HG03045 (cell line): Measurements from ENCODE around the gene RAET1E.
A peak's percentile ranks its signal among the peaks of the same experiment; 100 is the strongest.
"Not testable (repeated sequence)": the region's sequence is repeated elsewhere in the genome, so short reads cannot be mapped to it uniquely, and the experiment has no call there.

ENCODE experiments used
- ATAC-seq: cut with Tn5 transposase; IDR thresholded peaks from one replicate; pipeline ENCODE4 v1.9.1; 2021; ENCODE audit warnings: mild to moderate bottlenecking, moderate library complexity; ENCODE audit not compliant: unreplicated experiment

The RAET1E gene

DNA sequence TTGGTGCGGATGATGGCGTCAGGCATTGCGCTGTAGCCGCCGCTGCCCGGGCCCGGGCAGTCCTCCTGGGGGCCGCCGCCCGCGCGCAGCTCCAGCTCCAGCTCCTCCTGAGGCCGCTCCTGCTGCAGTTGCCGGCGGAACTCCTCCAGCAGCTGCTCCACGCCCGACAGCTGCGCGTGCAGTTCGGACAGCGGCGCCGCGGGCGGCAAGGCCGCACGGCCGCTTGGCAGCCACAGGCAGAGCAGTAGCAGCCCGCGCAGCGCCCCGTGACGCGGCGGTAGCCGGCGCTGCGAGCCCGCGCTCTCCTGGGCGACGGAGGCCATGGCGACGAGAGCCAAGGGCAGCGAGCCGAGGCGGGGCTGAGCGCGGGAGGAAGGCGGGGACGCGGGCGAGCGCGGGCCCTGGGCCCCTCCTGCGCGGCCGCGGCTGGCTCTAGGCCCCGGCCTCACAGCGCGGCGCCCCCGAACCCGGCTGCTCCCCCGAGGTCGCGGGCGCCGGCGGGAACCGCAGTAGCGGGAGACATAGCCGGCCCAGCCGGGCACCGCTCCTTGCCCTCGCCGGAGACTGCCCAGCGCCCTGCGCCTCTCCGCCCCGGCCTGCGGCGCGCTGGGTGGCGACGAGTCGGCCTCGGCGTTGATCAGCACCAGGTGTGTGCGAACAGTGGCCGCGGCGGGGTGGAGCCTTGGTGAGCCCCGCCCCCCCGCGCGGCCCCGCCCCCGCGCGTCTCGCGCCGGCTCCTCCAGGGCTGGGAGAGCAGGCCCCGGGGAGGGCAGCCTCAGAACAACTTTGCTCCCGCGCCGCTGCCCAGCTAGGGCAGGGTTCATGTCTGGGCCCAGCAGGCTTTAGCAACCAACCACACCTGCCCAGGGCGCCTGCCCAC is 34.0 kb downstream of the RAET1E start, which contains the start of gene LRP11:
Gene LRP11, minus strand, starts transcription at position 662 of the 880 bp plus-strand sequence. Its CDS starts 339 bp downstream, at position 323.
- ATAC-seq = peak; percentile 84

DNA sequence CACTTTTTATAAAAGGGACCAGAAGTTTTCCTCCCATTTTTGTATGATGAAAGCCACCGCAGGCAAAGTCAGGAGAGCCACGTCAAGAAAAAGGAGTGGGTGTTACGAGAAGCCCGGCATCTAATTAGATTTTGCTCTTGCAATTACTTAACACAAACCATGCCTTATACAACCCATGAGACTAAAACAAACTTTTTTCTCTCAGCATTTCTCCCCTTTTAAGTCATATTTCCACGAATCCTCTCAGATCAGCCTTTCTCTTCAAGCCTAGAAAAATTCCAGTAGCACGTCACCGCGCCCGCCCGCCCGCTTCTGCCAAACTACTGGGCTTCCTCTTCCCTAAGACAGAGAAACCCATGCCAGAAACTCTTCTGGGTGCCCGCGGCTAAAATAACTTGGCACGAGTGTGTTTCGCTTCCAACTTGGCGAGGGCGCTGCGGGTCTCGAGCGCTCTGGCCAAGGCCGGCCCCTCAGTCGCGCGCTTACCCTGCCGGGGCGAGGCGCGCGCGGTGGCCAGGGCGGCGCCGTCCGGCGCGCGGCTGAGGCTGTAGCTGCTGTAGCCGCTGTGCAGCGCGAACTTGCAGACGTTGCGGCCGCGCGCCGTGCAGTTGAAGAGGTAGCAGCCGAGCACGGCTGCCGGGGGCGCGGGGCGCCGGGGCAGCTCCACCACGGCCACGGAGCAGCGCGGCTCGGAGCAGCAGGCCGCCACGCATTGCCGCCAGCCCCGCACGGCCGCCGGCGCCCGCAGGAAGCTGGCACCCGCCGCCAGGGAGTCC is 34.8 kb downstream of the RAET1E start:
- ATAC-seq = peak; percentile 31

DNA sequence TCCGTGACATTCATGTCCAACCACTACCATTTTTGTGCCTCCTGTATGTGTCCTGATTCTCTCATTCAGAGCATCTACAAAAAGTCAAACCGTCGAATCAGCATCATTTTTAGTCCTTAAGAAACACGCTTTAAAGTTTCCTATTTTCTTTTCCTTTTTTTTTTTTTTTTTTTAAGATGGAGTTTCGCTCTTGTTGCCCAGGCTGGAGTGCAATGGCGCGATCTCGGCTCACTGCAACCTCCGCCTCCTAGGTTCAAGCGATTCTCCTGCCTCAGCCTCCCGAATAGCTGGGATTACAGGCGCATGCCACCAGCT is 35.5 kb downstream of the RAET1E start:
- not testable (repeated sequence) for ATAC-seq

DNA sequence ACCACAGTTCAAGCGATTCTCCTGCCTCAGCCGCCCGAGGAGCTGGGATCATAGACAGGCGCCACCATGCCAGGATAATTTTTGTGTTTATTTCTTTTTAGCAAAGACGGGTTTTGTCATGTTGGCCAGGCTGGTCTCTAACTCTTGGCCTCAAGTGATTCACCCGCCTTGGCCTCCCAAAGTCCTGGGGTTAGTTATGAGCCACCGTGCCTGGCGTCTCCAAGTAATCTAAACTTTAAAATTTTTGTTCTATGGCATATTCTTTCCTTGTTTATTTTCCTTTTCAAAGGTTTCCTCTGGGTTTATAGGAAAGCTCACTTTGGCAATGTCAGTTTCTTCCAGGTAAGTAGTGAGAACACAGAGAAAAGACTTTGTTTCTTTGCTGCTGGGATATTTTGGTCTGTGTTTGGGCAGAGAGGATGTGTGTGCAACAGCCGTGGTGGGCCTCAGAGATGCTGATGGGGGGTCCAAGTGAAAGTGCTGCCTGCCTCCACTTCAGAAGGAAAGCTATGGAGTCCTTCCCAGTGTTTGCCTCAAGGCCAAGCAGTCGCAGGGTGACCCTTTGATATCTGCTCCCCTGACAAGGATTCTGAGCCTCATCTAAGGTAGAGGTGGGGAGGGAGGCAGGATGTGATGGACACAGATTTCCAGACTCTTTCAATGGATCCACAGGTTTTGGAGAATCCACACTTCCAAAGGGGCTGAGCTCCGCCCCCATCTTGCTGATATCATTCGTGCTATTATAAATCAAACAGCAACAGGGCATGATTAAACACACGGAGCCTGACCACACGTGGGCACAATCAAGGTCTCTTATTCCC is 36.1 kb downstream of the RAET1E start:
- no peak for ATAC-seq

DNA sequence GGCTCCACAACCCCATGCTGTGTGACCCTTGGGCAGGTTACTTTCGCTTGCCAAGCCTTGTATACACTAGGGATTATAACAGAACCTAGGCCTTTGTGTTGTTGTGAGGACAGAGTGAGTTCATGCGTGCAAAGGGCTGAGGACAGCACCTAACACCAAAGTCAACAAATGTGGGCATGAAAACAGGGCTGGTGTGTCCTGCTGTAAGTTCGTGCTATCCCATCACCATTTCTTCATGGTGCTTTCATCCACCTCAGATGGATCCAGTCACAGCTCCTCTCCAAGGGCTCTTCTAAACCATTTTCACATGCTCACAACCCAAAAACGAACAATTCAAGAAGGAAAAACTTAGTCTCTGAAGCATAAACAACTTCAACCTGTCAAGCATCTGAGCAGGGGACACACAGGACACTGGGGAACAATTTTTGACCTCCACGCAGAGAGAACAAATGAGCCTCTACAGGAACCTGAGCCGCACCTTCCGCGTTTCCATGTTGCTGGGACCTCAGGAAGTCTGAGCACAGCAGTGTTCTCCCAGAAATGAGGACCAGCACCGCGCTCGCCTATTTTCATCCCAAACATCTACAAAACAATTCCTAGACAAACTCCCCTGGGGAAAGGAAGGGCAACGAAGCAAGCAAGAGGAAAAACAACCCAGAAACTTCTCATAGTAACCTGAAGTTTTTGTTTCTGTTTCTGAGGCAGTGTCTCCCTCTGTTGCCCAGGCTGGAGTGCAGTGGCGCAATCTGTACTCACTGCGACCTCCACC is 36.9 kb downstream of the RAET1E start:
- no peak for ATAC-seq

DNA sequence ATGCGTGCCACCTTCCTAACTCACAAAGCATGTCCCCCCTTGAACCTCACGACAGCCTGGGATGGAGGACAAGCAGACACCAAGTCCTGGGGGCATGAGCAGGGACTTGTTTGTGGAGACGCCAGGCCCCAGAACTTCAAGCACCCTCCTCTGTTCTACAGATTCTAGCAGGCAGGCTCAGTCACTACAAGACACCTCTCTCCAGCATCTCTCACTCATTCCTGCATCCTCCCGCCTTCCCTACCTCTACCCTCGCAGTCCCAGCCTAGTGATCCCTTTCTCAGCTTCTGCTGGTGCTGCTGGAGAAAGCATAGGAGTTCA is 37.4 kb downstream of the RAET1E start:
- ATAC-seq = no peak

DNA sequence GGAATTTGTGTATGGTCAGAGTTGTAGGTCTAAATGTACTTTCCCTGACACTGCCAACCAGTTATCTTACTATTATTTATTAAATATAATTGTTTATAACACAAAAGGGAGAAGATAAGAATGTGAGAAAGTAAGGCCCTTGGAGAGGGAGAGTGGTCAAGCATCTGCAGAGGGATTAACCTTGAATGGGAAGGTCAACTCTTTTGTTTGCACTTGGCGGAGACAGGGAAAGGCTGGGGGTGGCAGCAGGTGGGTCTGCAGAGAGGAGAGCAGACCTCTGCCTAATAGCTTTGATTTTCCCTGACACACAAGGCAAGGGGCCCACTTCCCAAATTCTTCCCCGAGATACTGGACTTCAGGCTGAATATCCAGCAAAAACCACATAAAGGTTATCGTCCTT is 38.0 kb downstream of the RAET1E start:
- ATAC-seq = no peak

DNA sequence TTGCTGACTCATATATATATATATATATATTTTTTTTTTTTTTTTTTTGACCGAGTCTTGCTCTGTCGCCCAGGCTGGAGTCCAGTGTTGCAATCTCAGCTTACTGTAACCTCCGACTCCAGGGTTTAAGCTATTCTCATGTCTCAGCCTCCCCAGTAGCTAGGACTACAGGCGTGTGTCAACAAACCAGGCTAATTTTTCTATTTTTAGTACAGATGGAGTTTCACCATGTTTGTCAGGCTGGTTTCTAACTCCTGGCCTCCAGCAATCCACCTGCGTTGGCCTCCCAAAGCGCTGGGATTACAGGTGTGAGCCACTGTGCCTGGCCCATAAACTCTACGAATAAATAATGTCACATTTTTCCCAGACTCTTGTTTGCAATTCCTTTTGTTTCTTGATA is 38.5 kb downstream of the RAET1E start:
- ATAC-seq = no peak

DNA sequence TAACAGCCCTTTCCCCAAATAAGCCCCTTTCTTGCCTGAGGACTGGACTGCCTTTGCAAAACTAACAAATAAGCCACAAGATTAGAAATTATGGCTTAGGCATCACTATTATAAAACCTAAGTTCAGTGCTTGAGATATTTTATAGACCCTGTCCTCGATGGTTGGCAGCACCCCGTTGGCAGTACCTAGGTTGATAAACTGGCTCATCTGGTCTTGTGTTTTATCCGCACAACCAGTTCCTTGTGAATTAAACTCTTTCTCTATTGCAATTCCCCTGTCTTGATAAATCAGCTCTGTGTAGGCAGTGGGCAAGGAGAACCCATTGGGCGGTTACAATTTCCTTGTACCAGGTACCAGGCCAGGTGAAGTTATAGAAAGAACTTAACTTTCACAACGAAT is 40.4 kb downstream of the RAET1E start:
- ATAC-seq = no peak

DNA sequence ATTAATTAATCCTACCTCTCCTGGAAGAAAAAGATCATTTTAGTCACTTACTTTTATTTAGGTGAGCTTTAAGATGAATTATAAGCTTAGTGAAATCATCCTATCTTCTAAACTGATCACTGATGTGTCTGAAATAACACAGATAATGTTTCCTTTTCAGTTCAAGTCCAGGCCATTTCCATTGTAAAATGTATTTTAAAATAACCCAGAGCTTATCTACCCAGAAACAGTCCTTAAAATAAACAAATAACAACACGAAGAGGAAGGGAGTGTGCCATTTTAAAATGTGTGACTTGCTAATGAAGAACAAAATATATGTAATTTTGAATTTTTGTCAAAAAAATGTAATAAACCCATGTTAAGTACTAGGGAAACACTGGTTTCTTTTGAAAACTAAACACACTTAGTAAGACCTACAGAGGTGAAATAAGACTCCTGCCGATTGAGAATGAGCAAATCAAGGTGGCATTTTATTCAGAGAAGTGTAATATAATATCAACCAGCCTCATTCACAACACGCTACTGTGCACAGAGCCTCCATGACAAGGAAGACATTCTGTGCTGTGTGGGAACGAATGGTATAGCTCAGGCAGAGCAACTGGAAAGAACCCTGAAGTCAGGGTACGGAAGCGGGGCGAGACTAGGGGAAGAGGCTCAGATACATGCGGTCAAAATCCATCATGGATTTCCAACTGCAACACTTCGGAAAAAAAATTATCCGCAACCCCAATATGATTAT is 41.5 kb downstream of the RAET1E start:
- ATAC-seq = no peak

DNA sequence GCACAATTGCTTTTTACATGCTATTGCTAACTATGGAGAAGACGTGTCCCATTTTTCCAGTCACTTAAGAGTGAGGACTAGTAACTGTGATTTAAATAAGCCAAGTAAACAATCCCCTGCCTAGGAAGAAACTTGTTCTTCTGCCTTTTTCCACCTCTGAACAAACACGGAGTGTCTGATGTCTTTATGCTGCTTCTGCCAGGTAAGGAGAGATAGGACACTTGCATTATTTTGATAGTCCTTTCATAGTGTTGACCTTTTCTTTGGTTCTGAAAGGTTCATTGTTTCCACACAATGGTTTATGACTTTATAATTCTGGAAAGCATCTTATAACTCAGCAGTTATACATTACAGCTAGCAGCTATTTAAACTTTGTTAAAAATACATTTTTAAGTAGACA is 42.2 kb downstream of the RAET1E start:
- ATAC-seq = no peak

DNA sequence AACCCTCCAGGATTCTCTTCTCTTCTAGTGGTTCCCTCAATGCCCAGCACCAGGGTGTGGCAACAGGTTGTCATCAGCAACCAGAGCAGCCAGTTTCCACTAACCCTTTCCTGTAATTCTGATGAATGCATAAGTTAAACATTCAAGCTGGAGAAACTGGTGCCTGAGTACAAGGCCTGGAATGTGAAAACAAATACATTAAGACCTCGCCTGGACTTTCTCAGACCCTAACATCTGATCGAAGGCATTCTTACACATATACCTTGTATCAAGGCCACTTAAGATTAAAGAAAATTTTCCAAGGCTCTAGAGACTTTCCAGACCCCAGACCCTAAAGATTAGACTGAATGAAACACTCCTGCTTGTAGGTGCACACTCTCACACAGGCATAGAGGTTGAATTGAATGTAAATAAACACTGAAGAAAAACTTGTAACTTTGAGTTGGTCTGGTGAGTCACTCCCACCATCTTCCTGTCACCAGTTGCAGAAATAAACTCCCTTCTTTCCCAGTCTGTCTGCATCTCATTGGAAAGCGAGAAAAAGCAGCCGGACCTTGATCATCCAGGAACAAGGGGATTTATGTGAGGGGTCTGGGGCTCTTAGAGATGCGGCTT is 42.8 kb downstream of the RAET1E start:
- ATAC-seq = no peak

DNA sequence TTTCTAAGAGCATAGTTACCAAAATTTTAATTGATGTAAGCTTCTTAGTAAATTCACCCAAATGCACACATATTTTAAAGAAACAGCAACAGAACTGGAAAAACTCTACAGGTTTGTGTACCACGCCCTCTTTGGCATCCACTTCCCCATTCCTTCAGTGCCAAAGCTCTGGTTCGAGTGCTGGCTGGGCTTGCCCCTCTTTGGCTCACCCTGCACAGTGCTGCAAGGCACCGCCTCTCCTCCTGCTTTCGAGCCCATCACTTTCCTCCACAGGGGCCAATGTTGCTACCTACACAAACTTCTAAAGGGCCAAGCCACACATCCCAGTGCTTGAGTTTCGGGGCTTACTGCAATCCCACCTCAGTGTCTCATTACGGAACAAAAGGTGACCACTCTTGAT is 43.4 kb downstream of the RAET1E start:
- no peak for ATAC-seq

DNA sequence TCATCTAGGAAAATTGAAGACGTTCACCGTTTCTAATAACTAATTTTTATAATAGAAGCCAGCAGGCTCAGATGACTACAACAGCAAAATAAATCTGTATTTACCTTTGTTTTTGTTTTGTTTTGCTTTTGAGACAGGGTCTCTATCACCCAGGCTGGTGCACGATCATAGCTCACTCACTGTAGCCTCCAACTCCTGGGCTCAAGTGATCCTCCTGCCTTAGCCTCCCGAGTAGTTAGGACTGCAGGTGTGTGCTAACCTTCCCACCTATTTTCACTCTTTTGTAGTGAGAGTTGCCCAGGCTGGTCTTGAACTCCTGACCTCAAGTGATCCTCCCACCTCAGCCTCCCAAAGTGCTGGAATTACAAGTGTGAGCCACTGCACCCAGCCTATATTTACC is 43.9 kb downstream of the RAET1E start:
- ATAC-seq = not testable (repeated sequence)

DNA sequence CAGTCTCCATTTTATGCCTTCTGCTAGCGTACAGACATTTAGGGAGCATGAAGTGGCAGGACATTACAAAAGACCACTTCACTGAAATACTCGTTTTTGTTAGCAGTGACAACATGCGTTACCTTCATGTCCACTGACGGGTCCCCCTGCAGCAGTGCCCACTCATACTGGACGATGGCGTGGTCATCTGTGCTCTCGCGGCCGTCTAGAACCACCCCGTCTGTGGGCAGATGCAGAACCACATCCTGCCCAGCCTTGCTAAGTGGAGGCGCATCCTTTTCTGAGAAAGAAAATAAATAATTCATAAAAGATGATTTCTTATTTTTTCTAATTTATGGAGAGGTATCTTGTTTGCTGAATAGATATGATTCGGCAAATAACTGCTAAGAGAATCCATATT is 45.0 kb downstream of the RAET1E start:
- no peak for ATAC-seq

DNA sequence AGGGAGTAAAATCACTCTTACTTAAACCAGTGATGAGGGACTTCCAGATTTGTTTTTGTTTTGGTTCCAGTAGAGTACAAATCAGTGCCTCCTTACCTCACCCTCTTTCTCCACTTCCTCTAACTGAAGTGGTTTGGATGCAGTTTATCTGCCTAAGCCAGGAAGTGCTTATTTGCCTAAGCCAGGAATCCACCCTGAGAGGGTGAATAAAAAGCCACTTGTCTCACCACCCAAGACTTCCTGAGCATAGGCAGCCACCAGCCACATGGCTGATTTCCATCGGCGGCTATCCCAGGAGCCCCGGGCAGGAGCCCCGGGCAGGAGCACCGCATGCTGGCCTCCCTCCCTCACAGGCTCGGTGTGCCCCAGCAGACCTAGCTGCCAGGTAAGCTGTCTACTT is 45.7 kb downstream of the RAET1E start:
- no peak for ATAC-seq

DNA sequence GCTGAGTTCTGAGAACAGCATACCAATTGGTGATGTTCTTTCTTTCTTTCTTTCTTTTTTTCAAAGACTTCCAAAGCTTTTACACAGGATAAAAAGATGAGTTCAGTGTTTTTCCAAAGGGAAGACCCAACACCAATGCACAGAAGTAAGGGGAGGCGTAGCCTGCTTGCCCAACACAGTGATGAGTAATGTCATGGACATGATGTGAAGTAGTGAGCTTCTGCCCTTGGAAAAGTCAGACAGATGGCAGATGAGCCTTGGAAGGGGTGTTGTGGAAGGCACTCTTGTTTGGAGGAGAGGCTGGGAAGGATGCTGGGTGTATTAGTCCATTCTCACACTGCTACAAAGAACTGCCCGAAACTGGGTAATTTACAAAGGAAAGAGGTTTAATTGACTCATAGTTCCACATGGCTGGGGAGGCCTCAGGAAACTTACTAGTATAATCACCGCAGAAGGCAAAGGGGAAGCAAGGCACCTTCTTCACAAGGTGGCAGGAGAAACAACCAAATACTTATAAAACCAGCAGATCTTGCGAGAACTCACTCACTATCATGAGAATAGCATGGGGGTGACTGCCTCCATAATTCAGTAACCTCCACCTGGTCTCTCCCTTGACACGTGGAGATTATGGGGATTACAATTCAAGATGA is 46.3 kb downstream of the RAET1E start:
- no peak for ATAC-seq

DNA sequence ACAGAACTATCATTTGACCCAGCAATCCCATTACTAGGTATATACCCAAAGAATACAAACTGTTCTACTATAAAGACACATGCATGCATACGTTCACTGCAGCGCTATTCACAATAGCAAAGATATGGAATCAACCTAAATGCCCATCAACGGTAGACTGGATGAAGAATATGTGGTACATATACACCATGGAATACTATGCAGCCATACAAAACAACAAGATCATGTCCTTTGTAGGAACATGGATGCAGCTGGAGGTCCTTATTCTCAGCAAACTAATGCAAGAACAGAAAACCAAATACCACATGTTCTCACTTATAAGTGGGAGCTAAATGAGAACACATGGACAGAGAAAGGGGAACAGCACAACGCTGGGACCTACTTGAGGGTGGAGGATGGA is 49.6 kb downstream of the RAET1E start:
- not testable (repeated sequence) for ATAC-seq
